ENCODE data around the gene PIAS3. TPM values are rescaled to one million over a fixed set of nuclear protein-coding genes. Genes with fewer than 3 reads are reported as not detected.

Gene PIAS3
- total and polyA plus RNA-seq, 2 experiments from 2014 or later, result 35.7 to 45.4 TPM

- H3K27me3 Mint-ChIP-seq (ENCODE audit: insufficient read depth, low read depth, poor library complexity), result peaks cover 15% of the 10 kb centered on the region
- ATAC-seq, result peak; percentile 99
These were observed 33.0 kb upstream of the PIAS3 start for GRCh38 chr1:145891587-145892485.

GRCh38 chr1:145891143-145891542 lies 32.3 kb upstream of the PIAS3 start:
- ATAC-seq, result no peak
- H3K4me3 ChIP-seq, result no peak overlapping the region
- H3K4me1 ChIP-seq (ENCODE audit: insufficient read depth), result peaks cover 15% of the 10 kb centered on the region; the same call in 1 of the 2 replicates
- no peaks in the 10 kb centered on the region for H3K36me3 ChIP-seq (ENCODE audit: insufficient read depth)
- Mint-ChIP-seq H3K4me1 (peaks cover 20% of the 10 kb centered on the region; the same call in 2 of the 3 replicates), H3K27me3 (ENCODE audit: insufficient read depth, low read depth, poor library complexity) (peaks cover 11% of the 10 kb centered on the region), H3K27ac (no peak overlapping the region), H3K36me3 (ENCODE audit: low read depth) (no peaks in the 10 kb centered on the region), H3K4me3 (no peak overlapping the region), H3K9me3 (no peaks in the 10 kb centered on the region)
- H3K27ac ChIP-seq (ENCODE audit: low read depth), result no peak overlapping the region
- no peak overlapping the region for H3K4me2 ChIP-seq
- H3K27me3 ChIP-seq (ENCODE audit: insufficient read depth), result 0 out of 2 replicates have a peak, but pooled peaks cover 4% of the 10 kb centered on the region
- peak overlapping the region; percentile 14; the same call in 1 of the 2 replicates for H2AFZ ChIP-seq
- no peak for DNase-seq (ENCODE audit: low spot score)
- H3F3A ChIP-seq (replicated peaks; ENCODE audit: low read depth), result no peaks in the 10 kb centered on the region
- TF ChIP-seq ETS1 (IDR thresholded peaks at IDR 0.05), result no peak
- no peaks in the 10 kb centered on the region for H4K20me1 ChIP-seq (replicated peaks; ENCODE audit: insufficient read depth)
- H3K9me2 ChIP-seq (ENCODE audit: insufficient read depth), result no peaks in the 10 kb centered on the region
- H3K79me2 ChIP-seq (replicated peaks; ENCODE audit: insufficient read depth), result no peaks in the 10 kb centered on the region

More at GRCh38 chr1:145891587-145892485, 33.0 kb upstream of the PIAS3 start:
- Mint-ChIP-seq H3K4me1 (peaks cover 15% of the 10 kb centered on the region; the same call in 2 of the 3 replicates), H3K27ac (peak overlapping the region; percentile 92), H3K9me3 (no peaks in the 10 kb centered on the region), H3K4me3 (peak overlapping the region; percentile 68), H3K36me3 (ENCODE audit: low read depth) (no peaks in the 10 kb centered on the region)
- H4K20me1 ChIP-seq (replicated peaks; ENCODE audit: insufficient read depth), result no peaks in the 10 kb centered on the region
- DNase-seq (ENCODE audit: low spot score), result peak; percentile 99
- no peaks in the 10 kb centered on the region for H3K9me2 ChIP-seq (ENCODE audit: insufficient read depth)
- H3K4me3 ChIP-seq, result peak overlapping the region; percentile 41
- no peak overlapping the region for H3K27ac ChIP-seq (ENCODE audit: low read depth)
- peaks cover 15% of the 10 kb centered on the region; the same call in 1 of the 2 replicates for H3K4me1 ChIP-seq (ENCODE audit: insufficient read depth)
- H3K36me3 ChIP-seq (ENCODE audit: insufficient read depth), result no peaks in the 10 kb centered on the region
- H3K79me2 ChIP-seq (replicated peaks; ENCODE audit: insufficient read depth), result no peaks in the 10 kb centered on the region
- H3K27me3 ChIP-seq (ENCODE audit: insufficient read depth), result no peaks in the 10 kb centered on the region
- peak overlapping the region; percentile 68 for H3K4me2 ChIP-seq
- TF ChIP-seq CTCF (conservative IDR thresholded peaks at IDR 0.05; ENCODE audit: low read depth in 2 of 2), result peak; percentile 91 to 97
- TF ChIP-seq EZH2phosphoT487 (IDR thresholded peaks at IDR 0.05; ENCODE audit: unreplicated experiment), result no peak
- no peaks in the 10 kb centered on the region for H3F3A ChIP-seq (replicated peaks; ENCODE audit: low read depth)
- H2AFZ ChIP-seq, result peak overlapping the region; percentile 61

- H3K4me2 ChIP-seq, result no peak overlapping the region
- no peaks in the 10 kb centered on the region for H3K9me3 Mint-ChIP-seq
- ATAC-seq (no peak), DNase-seq (ENCODE audit: low spot score) (no peak)
- no peaks in the 10 kb centered on the region for H4K20me1 ChIP-seq (replicated peaks; ENCODE audit: insufficient read depth)
- no peaks in the 10 kb centered on the region for H3K79me2 ChIP-seq (replicated peaks; ENCODE audit: insufficient read depth)
- no peaks in the 10 kb centered on the region for H3K36me3 ChIP-seq (ENCODE audit: insufficient read depth)
- H3K27ac Mint-ChIP-seq, result no peak overlapping the region
- H3K4me3 Mint-ChIP-seq, result no peak overlapping the region
- H3F3A ChIP-seq (replicated peaks; ENCODE audit: low read depth), result no peaks in the 10 kb centered on the region
- no peak overlapping the region for H3K27ac ChIP-seq (ENCODE audit: low read depth)
- peaks cover 14% of the 10 kb centered on the region for H3K27me3 Mint-ChIP-seq (ENCODE audit: insufficient read depth, low read depth, poor library complexity)
- no peaks in the 10 kb centered on the region for H3K36me3 Mint-ChIP-seq (ENCODE audit: low read depth)
- H3K4me1 Mint-ChIP-seq, result peaks cover 26% of the 10 kb centered on the region; the same call in 2 of the 3 replicates
- H3K9me2 ChIP-seq (ENCODE audit: insufficient read depth), result no peaks in the 10 kb centered on the region
- H2AFZ ChIP-seq, result no peak overlapping the region
- H3K4me3 ChIP-seq, result no peak overlapping the region
- peaks cover 15% of the 10 kb centered on the region; the same call in 1 of the 2 replicates for H3K4me1 ChIP-seq (ENCODE audit: insufficient read depth)
- H3K27me3 ChIP-seq (ENCODE audit: insufficient read depth), result peaks cover 14% of the 10 kb centered on the region
- TF ChIP-seq ZNF114 (CRISPR knock-in tag; IDR thresholded peaks at IDR 0.05) (no peak), ZNF462 (CRISPR knock-in tag; IDR thresholded peaks at IDR 0.05) (no peak)
These were observed 30.8 kb upstream of the PIAS3 start for GRCh38 chr1:145889722-145890121.
